NCI-H748 (cell line): ENCODE results near the gene SCAMP2.

Source experiments
- DNase-seq: peaks from one replicate; lab custom pipeline; 2025; ENCODE audit not compliant: unreplicated experiment; lab: John Stamatoyannopoulos, UW

The SCAMP2 gene

DNA sequence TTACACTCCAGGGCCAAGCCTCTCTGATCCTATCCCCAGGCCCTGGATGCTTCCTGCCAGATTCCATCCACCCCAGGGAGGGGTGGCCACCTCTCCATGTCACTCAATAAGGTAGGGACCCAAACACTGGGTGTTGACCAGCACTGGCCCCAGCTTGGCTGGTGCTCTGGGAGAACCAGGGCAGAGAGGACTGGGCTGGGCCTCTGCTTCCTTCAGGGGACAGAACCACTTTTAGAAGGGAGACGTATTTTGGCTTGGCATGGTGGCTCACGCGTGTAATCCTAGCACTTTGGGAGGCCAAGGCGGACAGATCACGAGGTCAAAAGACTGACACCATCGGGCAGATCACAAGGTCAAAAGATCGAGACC is 51.4 kb downstream of the SCAMP2 start:
- no peak for DNase-seq

DNA sequence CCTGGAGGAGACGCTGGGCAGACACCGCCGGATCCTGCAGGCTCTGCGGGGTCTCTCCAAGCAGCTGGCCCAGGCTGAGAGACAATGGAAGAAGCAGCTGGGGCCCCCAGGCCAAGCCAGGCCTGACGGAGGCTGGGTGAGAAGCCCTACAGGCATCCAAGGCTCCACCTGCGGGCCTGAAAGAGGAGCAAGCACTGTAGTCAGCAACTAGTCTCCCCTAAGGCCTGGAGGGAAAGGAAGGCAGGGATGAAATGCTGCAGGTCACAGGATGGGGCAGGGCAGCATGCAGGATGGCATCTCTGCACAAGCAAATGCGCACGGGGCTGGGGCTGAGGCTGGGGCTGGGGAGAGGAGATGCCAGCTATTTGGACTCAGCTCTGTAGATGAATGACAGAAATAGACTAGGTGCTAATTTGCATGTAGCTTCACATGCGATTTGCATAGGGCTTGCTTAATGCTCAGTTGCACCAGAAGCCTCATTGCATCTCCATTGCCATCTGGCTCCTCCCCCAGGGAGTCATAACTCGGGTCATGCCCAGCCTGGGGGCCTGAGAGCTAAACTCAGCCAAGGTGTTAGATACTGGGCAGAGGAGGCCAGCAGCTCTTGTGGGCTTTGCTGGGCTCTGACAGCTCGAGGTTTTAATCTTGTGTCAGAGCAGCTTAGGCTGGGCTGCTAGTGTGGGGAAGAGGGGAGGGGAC is 51.9 kb downstream of the SCAMP2 start:
- DNase-seq = no peak

DNA sequence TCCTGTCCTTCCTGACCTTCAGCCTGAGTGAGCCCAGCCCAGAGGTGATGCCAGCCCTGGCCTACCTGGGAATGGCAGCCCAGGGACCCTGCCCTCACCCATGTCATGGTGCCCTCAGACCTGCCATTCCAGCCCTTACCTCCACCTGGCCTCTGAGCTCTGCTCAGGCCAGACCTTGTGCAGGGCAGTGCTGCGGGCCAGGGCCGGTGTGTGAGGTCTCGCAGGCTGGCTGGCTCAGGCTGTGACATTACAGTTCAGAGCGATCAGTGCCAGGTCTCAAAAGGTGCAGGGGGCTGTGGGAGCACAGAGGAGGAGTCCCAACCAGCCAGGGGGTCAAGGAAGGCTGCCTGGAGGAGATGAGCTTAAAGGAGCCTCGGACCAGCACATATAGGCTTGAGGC is 53.1 kb downstream of the SCAMP2 start:
- DNase-seq = no peak

DNA sequence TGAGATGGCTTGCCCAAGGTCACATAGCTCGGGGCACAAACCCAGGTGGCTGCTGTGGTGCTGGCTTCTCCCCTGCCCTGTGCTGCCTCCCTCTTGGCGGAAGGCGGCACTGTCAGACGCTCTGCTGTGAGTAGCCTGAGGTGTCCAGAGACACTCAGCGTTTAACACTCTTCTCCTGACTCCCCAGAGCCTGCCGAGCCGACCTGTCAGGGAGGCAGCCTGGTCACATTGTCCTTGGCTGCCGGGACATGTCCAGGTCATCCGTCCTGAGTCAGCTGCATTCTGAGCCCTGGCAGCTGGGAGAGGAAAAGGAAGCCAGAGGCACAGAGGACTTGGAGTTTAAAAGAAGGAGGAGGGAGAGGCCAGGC is 55.8 kb downstream of the SCAMP2 start:
- no peak for DNase-seq

DNA sequence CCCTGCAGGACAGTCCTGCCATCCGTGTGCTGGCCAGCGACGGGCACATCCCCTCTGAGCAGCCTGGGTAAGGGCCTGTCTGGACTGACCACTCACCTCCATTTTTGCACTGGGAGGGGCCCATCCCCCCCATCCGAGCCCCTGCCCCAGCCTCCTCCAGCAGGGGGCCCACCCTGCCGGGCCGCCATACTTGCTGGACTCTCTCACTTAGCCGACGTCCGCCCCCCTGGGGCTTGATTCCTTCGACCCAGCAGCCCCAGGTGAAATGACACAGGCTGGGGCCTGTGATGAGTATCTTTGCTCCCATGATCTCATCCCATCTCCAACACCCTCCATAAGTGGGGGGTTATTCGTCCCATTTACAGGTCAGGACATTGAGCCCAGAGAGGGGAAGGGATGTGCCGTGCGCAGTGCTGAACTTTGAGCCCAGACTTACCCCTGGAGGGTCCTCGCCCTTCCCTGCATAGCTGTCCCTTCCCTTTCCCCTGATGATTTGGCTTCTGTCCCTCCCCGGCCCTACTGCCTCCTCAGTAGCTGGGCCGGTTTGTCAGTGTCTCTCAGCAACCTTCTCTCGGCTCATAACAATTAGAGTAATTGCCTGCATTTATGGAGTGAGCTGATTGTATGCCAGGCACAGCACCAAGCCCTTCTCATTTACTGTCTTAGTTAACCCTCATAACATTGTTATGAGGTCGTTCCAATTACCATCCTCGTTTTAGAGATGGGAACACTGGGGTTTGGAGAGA is 56.4 kb downstream of the SCAMP2 start:
- DNase-seq = peak; percentile 36

DNA sequence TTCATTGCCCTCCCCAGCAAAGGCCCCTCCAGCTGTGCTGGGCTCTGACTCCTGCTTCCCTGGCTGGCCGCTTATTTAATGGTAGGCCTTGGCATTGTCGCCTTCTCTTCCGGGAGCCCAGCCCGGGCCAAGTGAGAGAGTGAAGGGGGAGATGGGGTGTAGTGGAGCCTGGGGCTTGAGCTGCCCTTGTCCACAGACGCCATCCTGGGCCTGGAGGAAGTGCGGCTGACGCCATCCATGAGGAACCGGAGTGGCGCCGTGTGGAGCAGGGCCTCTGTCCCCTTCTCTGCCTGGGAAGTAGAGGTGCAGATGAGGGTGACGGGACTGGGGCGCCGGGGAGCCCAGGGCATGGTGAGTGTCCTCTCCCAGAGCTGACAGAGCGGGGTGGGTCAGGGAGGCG is 57.2 kb downstream of the SCAMP2 start:
- no peak for DNase-seq

DNA sequence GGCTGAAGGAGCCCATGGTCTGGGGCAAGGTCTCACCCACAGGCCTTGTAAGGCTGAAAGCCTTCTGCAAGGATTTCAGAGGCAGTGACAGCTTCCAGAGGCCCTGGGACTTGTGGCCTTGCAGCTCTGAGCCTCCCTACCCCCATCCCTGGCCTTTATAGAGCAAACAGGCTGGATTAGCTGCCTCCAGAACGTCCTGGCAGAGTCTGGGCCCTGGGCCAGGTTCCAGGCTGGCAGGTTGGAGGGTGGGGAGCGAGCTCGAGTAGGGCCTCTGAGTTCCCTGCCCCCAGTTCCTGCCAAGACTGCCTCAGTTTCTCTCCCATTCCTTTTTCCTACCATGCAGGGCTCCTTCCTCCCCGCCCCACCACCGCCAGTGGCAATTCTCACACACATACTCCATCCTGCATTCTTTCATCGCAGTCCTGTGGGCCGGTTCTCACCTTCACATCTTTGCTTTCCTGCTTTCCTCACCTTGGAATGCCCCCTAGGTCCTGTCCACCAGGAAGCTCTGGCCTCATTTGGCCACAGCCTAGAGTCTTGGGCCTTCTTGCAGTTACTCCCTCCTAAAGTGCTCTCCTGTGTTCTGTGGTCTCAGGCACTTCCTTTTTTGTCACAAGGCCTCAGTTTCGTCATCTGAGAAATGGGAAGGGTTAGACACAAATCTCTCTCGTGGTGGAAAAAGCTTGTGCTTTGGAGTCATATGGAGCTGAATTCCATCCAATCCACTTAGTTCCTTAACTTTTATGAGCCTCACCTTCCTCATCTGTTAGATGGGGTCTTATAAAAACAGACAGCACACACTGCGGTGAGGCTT is 57.8 kb downstream of the SCAMP2 start:
- DNase-seq = no peak

DNA sequence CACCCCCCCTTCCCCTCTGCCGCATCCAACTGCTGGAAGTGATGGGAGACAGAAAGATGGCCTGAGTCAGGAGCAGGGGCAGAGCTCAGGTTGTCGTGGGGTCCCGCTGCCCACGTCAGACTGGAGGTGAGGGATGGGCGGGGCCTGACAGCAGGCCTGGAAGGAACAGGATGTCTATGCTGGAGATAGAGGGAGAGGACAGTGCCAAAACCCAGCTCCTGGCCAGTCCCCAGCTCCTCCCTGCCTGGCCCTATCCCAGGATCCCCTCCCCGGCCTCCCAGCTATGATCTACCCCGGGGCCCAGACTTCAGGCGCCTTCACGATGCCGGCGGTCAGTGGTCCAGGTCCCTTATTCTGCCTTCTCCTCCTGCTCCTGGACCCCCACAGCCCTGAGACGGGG is 60.6 kb downstream of the SCAMP2 start, which contains the start of gene LMAN1L:
TSS of gene LMAN1L (plus strand) at position 303 of the 400 bp plus-strand sequence. CDS start at position 323, 20 bp downstream.
- DNase-seq = no peak

DNA sequence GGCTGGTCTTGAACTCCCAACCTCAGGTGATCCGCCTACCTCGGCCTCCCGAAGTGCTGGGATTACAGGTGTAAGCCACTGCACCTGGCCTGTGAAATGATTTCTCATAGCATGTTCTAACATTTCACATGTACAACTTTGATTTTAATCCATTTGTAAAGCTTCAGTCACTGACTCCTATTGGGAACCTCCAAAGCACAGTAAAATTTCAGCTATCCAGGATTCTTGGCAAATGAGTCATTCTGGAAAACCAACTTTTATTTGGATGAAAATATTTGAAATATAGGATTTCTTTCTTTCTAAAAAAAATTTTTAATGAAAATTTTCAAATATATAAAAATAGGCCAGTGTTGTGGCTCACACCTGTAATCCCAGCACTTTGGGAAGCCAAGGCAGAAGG is 63.2 kb downstream of the SCAMP2 start:
- no peak for DNase-seq

DNA sequence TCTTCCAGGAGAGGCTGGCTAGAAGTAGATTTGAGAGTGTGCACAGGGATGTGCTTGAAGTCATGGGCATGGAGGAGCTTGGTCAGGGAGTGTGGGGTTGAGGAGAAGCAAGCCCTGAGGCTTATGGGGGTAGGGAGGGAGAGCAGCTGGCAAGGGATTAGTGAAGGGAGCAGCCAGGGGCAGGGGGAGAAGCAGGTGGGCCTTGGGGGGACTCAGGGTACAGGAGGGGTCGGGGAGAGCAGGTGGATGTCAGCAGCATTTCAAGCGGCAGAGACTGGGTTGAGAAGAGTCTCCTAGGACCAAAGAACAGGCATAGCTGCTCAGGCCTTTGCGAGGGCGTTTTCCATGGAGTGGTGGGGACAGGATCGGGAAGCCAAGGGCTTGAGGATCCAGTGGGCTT is 63.9 kb downstream of the SCAMP2 start:
- no peak for DNase-seq

DNA sequence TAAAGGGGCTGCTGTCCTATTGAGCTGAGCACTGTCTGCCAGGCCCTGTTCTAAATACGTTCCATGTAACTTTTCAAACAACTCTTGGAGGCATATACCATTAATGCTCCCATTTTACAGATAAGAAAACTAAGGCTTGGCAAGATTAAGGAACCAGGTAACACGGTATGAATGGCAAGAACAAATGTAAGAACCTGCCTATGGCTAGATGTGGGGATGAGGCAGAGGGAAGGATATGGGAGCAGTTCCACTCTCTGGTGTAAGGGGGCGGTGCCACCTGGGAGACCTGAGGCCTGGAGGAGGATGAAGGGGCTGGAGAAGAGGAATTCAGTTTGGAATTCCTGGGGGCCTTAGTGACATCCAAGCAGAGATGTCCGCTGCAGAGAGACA is 64.3 kb downstream of the SCAMP2 start:
- DNase-seq = no peak

DNA sequence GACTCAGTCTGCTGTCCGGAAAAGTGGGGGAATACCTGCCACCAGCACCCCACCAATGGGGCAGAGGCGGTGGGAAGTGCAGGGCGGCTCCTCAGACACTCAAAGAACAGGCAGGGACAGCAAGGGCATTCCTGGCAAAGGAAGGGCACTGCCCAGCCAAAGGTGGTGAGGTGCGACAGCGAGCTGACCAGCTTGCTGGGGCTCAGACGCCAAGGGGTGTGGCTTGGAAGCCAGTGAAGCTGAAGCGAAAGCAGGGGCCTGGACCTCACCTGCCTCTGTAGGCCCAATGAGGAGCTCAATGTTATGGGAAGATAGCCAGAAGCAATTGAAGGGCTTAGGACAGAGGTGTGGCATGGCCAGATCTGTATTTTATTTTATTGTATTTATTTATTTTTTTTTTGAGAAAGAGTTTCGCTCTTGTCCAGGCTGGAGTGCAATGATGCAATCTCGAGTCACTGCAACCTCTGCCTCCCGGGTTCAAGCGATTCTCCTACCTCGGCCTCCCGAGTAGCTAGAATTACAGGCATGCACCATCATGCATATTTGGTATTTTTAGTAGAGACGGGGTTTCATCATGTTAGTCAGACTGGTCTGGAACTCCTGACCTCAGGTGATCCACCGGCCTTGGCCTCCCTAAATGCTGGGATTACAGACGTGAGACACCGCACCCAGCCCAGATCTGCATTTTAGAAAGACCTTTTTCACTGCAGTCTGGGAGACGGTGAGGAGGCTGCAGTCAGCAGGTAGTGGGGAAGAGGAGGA is 64.9 kb downstream of the SCAMP2 start:
- no peak for DNase-seq

DNA sequence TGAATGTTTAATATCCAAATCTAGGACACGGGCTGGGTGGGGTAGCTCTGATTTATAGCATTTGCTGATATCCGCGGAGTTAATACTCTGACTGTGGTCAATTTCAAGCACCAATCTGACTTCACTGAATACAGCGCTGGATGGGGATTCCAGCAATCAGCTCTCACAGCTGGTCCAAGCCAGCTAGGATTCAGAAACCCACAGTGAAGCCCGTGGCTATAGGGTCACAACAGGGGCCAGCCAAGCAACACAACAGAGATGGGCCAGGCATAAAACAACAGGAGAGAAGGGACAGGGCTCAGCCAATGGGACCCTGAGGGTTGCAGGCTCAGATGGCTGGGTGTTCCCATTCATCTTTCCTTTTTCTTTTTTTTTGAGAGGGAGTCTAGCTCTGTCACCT is 65.9 kb downstream of the SCAMP2 start:
- DNase-seq = no peak

DNA sequence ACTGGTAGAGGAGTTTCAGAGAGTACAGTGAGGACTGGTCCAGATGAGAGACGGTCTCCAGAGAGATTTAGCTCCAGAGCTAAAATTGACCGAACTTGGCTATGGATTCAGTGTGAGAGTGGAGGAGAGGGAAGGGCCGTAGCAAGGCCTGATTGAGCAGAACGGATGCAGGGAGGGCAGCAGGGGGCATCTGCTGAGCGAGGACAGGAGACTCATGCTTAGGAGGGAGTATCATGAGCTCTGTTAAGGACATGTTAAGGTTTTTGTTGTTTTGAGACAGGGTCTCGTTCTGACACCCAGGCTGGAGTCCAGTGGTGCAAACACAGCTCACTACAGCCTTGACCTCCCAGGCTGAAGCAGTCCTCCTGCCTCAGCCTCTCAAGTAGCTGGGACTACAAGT is 68.2 kb downstream of the SCAMP2 start:
- DNase-seq = no peak

DNA sequence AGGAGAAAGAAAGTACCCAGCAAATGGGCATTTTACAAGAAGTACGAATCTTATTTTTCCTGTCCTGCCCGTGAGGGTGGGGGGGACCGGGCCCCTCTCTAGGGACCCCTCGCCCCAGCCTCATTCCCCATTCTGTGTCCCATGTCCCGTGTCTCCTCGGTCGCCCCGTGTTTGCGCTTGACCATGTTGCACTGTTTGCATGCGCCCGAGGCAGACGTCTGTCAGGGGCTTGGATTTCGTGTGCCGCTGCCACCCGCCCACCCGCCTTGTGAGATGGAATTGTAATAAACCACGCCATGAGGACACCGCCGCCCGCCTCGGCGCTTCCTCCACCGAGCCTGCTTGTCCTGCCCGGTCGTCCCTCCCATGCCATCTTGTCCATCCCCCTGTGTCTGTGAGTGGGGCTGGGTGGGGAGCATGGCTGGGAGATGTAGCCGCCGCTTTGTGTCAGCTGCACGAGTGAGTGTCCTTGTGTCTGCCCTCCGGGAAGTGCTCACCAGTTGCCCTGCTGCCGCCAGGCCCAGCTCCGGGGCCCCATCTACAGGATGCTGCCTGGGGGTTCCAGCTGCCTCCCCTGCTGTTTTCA is 70.2 kb downstream of the SCAMP2 start:
- DNase-seq = no peak

DNA sequence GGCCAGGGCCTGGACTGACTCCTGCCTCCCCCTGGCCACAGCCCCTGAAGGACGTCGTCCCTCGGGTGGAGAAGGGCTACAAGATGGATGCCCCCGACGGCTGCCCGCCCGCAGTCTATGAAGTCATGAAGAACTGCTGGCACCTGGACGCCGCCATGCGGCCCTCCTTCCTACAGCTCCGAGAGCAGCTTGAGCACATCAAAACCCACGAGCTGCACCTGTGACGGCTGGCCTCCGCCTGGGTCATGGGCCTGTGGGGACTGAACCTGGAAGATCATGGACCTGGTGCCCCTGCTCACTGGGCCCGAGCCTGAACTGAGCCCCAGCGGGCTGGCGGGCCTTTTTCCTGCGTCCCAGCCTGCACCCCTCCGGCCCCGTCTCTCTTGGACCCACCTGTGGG is 70.9 kb downstream of the SCAMP2 start:
- no peak for DNase-seq

DNA sequence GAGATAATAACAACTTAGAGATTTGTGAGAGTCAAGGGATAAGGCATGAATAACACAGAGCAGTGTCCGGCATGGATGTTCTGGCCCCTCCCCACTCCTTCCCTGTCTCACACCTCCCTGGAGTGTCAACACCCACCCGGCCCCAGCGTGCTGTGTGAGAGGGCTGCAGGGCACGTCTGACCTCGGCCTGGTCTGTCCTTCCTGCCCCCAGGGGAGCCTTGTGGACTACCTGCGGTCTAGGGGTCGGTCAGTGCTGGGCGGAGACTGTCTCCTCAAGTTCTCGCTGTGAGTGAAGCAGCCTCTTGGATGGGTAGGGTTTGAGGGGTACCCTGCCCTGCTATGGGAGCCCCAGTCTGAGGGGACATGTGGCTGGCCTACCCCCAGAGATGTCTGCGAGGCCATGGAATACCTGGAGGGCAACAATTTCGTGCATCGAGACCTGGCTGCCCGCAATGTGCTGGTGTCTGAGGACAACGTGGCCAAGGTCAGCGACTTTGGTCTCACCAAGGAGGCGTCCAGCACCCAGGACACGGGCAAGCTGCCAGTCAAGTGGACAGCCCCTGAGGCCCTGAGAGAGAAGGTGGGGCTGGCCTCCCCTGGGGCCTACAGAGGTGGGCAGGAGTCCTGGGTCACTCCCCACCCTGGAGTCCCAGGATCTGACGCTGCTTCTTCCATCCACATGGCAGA is 71.7 kb downstream of the SCAMP2 start:
- DNase-seq = no peak

DNA sequence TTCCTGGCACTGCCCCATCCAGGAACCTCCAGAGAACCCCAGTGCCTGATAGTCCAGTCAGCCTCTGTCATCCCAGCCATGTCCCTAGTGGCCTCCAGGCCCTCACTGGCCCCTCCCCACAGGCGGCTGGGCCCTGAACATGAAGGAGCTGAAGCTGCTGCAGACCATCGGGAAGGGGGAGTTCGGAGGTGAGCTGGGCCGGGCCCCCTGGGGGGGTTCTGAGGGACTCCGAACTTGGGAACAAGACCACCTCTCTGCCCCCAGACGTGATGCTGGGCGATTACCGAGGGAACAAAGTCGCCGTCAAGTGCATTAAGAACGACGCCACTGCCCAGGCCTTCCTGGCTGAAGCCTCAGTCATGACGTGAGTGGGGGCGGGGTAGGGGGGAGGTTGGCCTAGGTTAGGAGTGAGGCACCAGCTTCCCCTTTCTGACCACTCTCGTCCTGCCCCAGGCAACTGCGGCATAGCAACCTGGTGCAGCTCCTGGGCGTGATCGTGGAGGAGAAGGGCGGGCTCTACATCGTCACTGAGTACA is 72.5 kb downstream of the SCAMP2 start:
- DNase-seq = no peak

DNA sequence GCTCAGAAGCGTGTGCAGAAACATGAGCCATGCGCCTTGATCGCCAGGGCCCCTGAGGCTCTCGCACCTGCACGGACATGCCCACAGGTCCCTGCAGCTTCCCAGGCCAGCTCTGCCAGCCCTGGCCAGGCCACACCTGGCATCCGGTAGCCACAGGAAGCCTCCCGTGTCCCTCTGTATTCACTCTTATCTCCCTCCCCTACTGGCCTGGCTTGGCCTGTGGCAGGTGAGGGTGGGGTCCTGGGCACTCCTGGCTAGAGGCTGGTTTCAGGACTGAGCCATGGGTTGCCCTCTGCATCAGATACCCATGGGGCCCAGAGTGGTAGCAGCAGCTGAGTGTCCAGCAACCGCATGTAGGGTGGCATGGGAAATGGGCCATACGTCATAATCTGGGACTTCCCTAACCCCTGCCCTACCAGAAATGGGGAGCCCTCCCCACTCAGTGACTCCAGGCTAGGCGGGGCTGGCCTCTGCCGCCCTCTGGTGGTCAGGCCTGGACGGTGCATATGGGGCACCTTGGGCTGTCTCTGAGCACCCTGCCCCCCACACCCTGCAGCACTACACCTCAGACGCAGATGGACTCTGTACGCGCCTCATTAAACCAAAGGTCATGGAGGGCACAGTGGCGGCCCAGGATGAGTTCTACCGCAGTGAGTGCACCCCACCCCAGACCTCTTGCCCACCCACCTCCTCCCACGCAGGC is 73.2 kb downstream of the SCAMP2 start:
- peak; percentile 29 for DNase-seq
